OCI-LY3 (cell line): ENCODE data around the gene BTBD19.

Experiments used
- H2AFZ ChIP-seq: fragments of 200-600, 300-600 bp; shearing (Covaris generic); 2 replicates; pipeline ENCODE4 v1.6.0; 2014; ENCODE audit warnings: antibody characterized with exemption, low read depth, low read length
- H3K27ac ChIP-seq: fragments of 200-600, 300-600 bp; sonication (generic); 2 replicates; pipeline ENCODE4 v1.5.1; 2014; ENCODE audit warnings: mild to moderate bottlenecking, low read length, moderate library complexity, mixed read lengths
- H3K27me3 ChIP-seq: fragments of 200-600, 300-600 bp; sonication (generic); 2 replicates; pipeline ENCODE4 v1.6.1; 2014; ENCODE audit warnings: low read depth, low read length, mixed read lengths
- H3K36me3 ChIP-seq: fragments of 200-600, 300-600 bp; sonication (generic); replicated peaks from 2 replicates; pipeline ENCODE3; 2014; ENCODE audit warnings: low read depth, low read length, mixed read lengths
- H3K4me1 ChIP-seq: fragments of 300-600, 200-600 bp; sonication (generic); 2 replicates; pipeline ENCODE4 v1.6.1; 2014; ENCODE audit warnings: low read length, mixed read lengths
- H3K4me2 ChIP-seq: fragments of 200-600, 300-600 bp; sonication (generic); 2 replicates; pipeline ENCODE4 v1.6.1; 2014; ENCODE audit warnings: low read length, mixed read lengths
- H3K4me3 ChIP-seq: fragments of 300-600, 200-600 bp; sonication (generic); 2 replicates; pipeline ENCODE4 v1.5.1; 2014; ENCODE audit warnings: antibody characterized with exemption, mild to moderate bottlenecking, low read length, moderate library complexity
- H3K79me2 ChIP-seq: fragments of 300-600, 200-600 bp; shearing (Covaris generic); 2 replicates; pipeline ENCODE4 v1.6.1; 2014; ENCODE audit warnings: mild to moderate bottlenecking, low read length, mixed read lengths
- H3K9ac ChIP-seq: fragments of 300-600, 200-600 bp; shearing (Covaris generic); 2 replicates; pipeline ENCODE4 v1.6.0; 2014; ENCODE audit warnings: mild to moderate bottlenecking, low read length, moderate library complexity
- H3K9me3 ChIP-seq: fragments of 200-600, 300-600 bp; shearing (Covaris generic); 2 replicates; pipeline ENCODE4 v1.6.1; 2014; ENCODE audit warnings: low read length, mixed read lengths; ENCODE audit not compliant: insufficient read depth
- H4K20me1 ChIP-seq: fragments of 200-600, 300-600 bp; sonication (generic); 2 replicates; pipeline ENCODE4 v1.6.1; 2016; ENCODE audit warnings: low read length, mixed read lengths; ENCODE audit not compliant: insufficient read depth
- EZH2phosphoT487 ChIP-seq: fragments of 200-600 bp; shearing (Covaris generic); IDR thresholded peaks from 2 replicates; pipeline ENCODE4 v1.6.1; 2018; ENCODE audit warnings: antibody characterized with exemption, mixed run types, low read depth
- TF ChIP-seq, protein P1 (sequence below): fragments of 200-600, 300-600 bp; sonication (generic); IDR thresholded peaks from 2 replicates; pipeline ENCODE4 v1.5.1; 2014; ENCODE audit warnings: antibody characterized with exemption, low read length, low read depth

BTBD19 gene

DNA sequence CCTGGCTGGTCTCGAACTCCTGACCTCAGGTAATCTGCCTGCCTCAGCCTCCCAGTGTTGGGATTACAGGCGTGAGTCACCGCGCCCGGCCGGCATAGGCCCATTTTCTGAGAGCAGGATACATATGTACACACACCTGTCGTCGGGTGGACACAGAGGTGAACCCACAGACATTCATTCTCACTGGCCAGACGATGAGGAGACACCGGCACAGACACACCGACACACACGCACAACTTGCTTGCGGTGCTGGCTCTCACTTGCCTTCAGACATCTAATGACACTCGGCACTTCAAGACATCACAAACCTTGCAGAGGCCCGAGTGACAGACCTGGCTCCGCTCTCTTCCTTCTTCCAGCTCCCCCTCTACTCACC, 34.2 kb downstream of the BTBD19 start:
- Histone ChIP-seq H3K27me3 (no peaks in the 10 kb centered on the region), H3K4me3 (no peak overlapping the region), H3K27ac (no peak overlapping the region), H3K36me3 (no peaks in the 10 kb centered on the region), H3K9me3 (no peaks in the 10 kb centered on the region), H4K20me1 (no peaks in the 10 kb centered on the region), H3K79me2 (no peaks in the 10 kb centered on the region), H2AFZ (no peak overlapping the region), H3K4me2 (no peak overlapping the region), H3K4me1 (no peaks in the 10 kb centered on the region), H3K9ac (no peak overlapping the region)
- TF ChIP-seq, protein P1, sequence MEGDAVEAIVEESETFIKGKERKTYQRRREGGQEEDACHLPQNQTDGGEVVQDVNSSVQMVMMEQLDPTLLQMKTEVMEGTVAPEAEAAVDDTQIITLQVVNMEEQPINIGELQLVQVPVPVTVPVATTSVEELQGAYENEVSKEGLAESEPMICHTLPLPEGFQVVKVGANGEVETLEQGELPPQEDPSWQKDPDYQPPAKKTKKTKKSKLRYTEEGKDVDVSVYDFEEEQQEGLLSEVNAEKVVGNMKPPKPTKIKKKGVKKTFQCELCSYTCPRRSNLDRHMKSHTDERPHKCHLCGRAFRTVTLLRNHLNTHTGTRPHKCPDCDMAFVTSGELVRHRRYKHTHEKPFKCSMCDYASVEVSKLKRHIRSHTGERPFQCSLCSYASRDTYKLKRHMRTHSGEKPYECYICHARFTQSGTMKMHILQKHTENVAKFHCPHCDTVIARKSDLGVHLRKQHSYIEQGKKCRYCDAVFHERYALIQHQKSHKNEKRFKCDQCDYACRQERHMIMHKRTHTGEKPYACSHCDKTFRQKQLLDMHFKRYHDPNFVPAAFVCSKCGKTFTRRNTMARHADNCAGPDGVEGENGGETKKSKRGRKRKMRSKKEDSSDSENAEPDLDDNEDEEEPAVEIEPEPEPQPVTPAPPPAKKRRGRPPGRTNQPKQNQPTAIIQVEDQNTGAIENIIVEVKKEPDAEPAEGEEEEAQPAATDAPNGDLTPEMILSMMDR, result no peak
- no peak for TF ChIP-seq EZH2phosphoT487

DNA sequence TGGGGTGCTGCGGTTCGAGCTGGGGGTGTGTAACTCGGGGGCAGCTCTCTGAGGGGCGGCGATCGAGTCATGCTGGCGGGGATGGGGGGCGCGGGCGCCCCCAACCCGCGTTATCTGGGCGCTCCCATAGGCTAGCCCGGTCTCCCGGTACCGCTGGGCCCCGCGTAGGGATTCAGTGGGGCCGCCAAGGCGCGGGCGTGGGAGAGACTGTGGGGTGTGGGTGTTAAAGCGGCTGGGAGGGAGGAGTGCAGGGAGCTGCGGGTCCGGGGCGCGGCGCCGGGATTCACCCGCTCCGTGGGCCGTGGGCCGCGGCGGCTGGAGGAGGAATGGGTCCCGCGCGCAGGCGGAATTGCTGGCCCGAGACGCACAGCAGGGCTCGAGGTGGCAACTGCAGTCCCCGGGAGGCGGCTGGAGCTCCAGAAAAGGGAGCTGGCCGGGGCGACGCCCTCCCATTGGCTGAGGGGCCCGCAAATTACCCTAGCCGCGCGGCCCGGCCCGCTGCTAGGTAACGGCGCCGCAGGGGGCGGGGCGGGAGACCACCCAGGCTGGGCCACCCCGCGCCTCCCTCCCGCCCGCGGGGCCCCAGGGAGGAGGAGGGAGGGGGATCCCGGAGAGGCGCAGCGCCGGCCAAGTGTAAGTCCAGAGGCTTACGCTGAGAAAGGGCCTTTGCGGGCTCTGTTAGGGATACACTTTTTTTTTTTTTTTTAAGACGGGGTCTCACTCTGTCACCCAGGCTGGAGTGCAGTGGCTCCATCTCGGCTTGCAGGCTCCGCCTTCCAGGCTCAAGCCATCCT, 34.7 kb downstream of the BTBD19 start, which contains the start of gene PTCH2:
PTCH2 (minus strand) TSS at position 392 of the 794 bp plus-strand sequence; CDS start at position 71, 321 bp downstream.
- no peak within 1 kb of the TSS for H3K4me2 ChIP-seq
- no peak within 1 kb of the TSS for H3K27ac ChIP-seq
- H3K4me1 ChIP-seq, result no peaks in the 10 kb centered on the region
- no peaks in the 10 kb centered on the region for H4K20me1 ChIP-seq
- H3K9ac ChIP-seq, result no peak within 1 kb of the TSS
- TF ChIP-seq EZH2phosphoT487, result no peak
- TF ChIP-seq, protein P1, result no peak
- H3K79me2 ChIP-seq, result no peaks in the 10 kb centered on the region
- no peak within 1 kb of the TSS for H2AFZ ChIP-seq
- no peaks in the 10 kb centered on the region for H3K27me3 ChIP-seq
- H3K36me3 ChIP-seq, result no peaks in the 10 kb centered on the region
- no peaks in the 10 kb centered on the region for H3K9me3 ChIP-seq
- H3K4me3 ChIP-seq, result no peak within 1 kb of the TSS

DNA sequence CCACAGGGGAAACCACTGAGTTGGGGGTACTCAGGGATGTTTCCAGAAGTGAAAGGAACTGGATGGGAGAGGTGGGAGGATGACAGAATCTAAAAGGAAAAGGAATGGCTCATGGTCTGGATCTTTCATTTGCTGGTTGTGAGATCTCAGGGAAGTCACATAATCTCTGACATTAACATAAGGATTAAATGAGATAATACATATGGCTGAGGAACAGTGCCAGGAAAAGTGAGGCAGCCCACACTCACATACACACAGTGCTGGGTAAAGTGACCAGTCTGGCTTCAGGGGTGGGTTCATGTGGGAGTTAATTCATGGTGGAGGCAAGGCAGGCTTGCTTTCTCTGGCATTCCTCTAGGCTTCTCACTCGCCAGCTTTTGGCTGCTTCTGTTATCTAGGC, 38.7 kb downstream of the BTBD19 start:
- Histone ChIP-seq H3K4me2 (no peak overlapping the region), H4K20me1 (no peaks in the 10 kb centered on the region), H3K79me2 (no peaks in the 10 kb centered on the region), H2AFZ (no peak overlapping the region), H3K9me3 (no peaks in the 10 kb centered on the region), H3K36me3 (no peaks in the 10 kb centered on the region), H3K27ac (no peak overlapping the region), H3K4me1 (peaks cover 7% of the 10 kb centered on the region), H3K27me3 (no peaks in the 10 kb centered on the region), H3K9ac (no peak overlapping the region), H3K4me3 (no peak overlapping the region)
- TF ChIP-seq EZH2phosphoT487, result no peak
- TF ChIP-seq, protein P1, result no peak

DNA sequence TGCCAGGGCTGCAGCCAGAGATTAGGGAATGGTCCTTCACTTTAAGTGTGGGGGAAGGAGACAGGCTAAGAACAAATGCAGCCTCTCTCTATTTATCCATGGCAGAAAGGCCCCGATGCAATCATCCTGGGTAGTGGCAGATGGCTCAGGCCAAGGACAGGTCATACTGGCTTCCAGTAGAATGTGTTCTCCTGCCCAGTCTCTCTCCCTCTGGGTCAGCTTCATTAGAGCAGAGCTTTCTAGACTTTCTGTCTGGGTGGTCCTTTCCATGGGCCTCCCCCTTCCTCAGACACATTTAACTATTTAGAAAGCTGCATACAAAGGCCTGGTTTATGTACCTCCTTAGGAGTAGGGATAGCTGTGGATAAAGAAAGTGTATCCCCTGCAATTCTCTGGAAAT, 39.5 kb downstream of the BTBD19 start:
- no peaks in the 10 kb centered on the region for H3K9me3 ChIP-seq
- no peak overlapping the region for H3K9ac ChIP-seq
- no peaks in the 10 kb centered on the region for H3K36me3 ChIP-seq
- TF ChIP-seq, protein P1, result no peak
- no peak for TF ChIP-seq EZH2phosphoT487
- H3K27ac ChIP-seq, result no peak overlapping the region
- no peaks in the 10 kb centered on the region for H3K27me3 ChIP-seq
- no peak overlapping the region for H3K4me2 ChIP-seq
- H2AFZ ChIP-seq, result no peak overlapping the region
- no peaks in the 10 kb centered on the region for H4K20me1 ChIP-seq
- H3K4me1 ChIP-seq, result peaks cover 7% of the 10 kb centered on the region
- no peaks in the 10 kb centered on the region for H3K79me2 ChIP-seq
- H3K4me3 ChIP-seq, result no peak overlapping the region
